Endodermal cell (in vitro differentiated cells): ENCODE measurements around the gene COL6A1. TPM values are rescaled to one million over a fixed set of nuclear protein-coding genes. Genes with fewer than 3 reads are reported as not detected.

Experiments used
- DNase-seq: peaks from one replicate; pipeline ENCODE4 v3.0.0-alpha.2; 2017
- H3K27ac ChIP-seq: 2 replicates; pipeline ENCODE4 v1.5.1; 2013; ENCODE audit warnings: mild to moderate bottlenecking, low read depth, low read length, moderate library complexity
- H3K27me3 ChIP-seq: 2 replicates; pipeline ENCODE4 v1.6.1; 2013; ENCODE audit warnings: mild to moderate bottlenecking, low read length, moderate library complexity; ENCODE audit not compliant: insufficient read depth, control insufficient read depth, poor library complexity, severe bottlenecking
- H3K36me3 ChIP-seq: 2 replicates; pipeline ENCODE4 v1.7.0; 2013; ENCODE audit warnings: mild to moderate bottlenecking, low read length, moderate library complexity; ENCODE audit not compliant: control insufficient read depth, insufficient read depth
- H3K4me1 ChIP-seq: one replicate; pipeline ENCODE4 v1.7.0; 2013; ENCODE audit warnings: low read length; ENCODE audit not compliant: control insufficient read depth, insufficient read depth
- H3K4me3 ChIP-seq: 2 replicates; pipeline ENCODE4 v1.5.1; 2013; ENCODE audit warnings: mild to moderate bottlenecking, low read length, moderate library complexity
- H3K9ac ChIP-seq: 2 replicates; pipeline ENCODE4 v1.6.1; 2013; ENCODE audit warnings: mild to moderate bottlenecking, low read length, moderate library complexity; ENCODE audit not compliant: poor library complexity, severe bottlenecking; ENCODE audit errors: extremely low read depth
- H3K9me3 ChIP-seq: 2 replicates; pipeline ENCODE4 v1.6.1; 2013; ENCODE audit warnings: mild to moderate bottlenecking, low read length, moderate library complexity; ENCODE audit not compliant: control insufficient read depth
- H3K27ac Mint-ChIP-seq: 2 replicates; pipeline ENCODE4 v1.8.0; 2020; ENCODE audit warnings: mixed read lengths
- H3K27me3 Mint-ChIP-seq: 2 replicates; pipeline ENCODE4 v1.8.0; 2021; ENCODE audit warnings: mild to moderate bottlenecking, mixed read lengths; ENCODE audit not compliant: insufficient read depth
- H3K36me3 Mint-ChIP-seq: 2 replicates; pipeline ENCODE4 v1.8.0; 2020; ENCODE audit warnings: low read depth, mixed read lengths
- H3K4me1 Mint-ChIP-seq: 2 replicates; pipeline ENCODE4 v1.8.0; 2020; ENCODE audit warnings: mixed read lengths
- H3K4me3 Mint-ChIP-seq: 2 replicates; pipeline ENCODE4 v1.8.0; 2020; ENCODE audit warnings: mild to moderate bottlenecking, moderate library complexity, mixed read lengths
- H3K9me3 Mint-ChIP-seq: 2 replicates; pipeline ENCODE4 v1.8.0; 2020; ENCODE audit warnings: mild to moderate bottlenecking, mixed read lengths
- WGBS, 2 experiments: methylation state at CpG; one replicate each; pipeline versions ENCODE4 v1.1.5 to v1.1.7; 2013; ENCODE audit warnings: missing lambda C conversion rate in 2 of 2, mixed read lengths in 1 of 2; ENCODE audit not compliant: insufficient coverage in 1 of 2, insufficient read length in 1 of 2; 5-methylcytosine and 5-hydroxymethylcytosine counted together
- total RNA-seq, 2 donors: library from RNA; stranded (reverse); fragmentation: NEBNext Ultra II Directional in 1 of 2; extraction: Animal tissue kit (Norgen Biotek cat#: 25700) in 1 of 2; gene quantifications; 2 replicates in 1 of 2; 3 replicates in 1 of 2; pipeline ENCODE4 v1.2.1, GENCODE V29; 2021
- TF ChIP-seq, protein P1 (sequence below): fragments of 200-600 bp; sonication (generic); conservative IDR thresholded peaks from 2 replicates; pipeline ENCODE4 v1.5.0; 2021; ENCODE audit warnings: antibody characterized with exemption, mild to moderate bottlenecking

COL6A1 gene
- total RNA-seq, 2 donors from 2014 or later, result 232 to 407 TPM

DNA sequence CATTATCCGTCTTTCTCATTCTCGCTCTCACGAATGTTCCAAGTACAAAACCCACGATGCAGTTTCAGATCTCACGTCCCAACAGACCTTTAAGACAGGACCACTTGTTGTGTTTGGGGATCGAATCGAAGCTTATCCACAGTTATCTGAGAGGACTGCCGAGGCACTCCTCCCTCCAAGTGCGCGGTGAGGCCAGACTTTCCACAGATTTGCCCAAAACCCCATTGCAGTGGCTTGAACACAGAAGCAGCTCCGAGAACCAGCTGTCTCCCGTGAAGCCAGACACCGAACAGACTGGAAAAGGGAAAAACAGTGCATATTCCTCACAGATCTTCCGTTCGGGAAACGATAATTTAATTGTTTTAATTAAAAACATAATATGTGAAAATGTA is 69.8 kb downstream of the COL6A1 start:
- H3K36me3 Mint-ChIP-seq, result no peaks in the 10 kb centered on the region
- H3K27me3 Mint-ChIP-seq, result peaks cover 2% of the 10 kb centered on the region
- H3K9me3 Mint-ChIP-seq, result peaks cover 2% of the 10 kb centered on the region
- Histone ChIP-seq H3K9me3 (no peaks in the 10 kb centered on the region), H3K27ac (no peak overlapping the region), H3K36me3 (no peaks in the 10 kb centered on the region), H3K9ac (no peak overlapping the region), H3K4me1 (peaks cover 9% of the 10 kb centered on the region), H3K27me3 (no peaks in the 10 kb centered on the region), H3K4me3 (no peak overlapping the region)
- no peak overlapping the region for H3K4me3 Mint-ChIP-seq
- DNase-seq, result no peak
- no peak overlapping the region for H3K27ac Mint-ChIP-seq
- H3K4me1 Mint-ChIP-seq, result peaks cover 3% of the 10 kb centered on the region
- TF ChIP-seq, protein P1, sequence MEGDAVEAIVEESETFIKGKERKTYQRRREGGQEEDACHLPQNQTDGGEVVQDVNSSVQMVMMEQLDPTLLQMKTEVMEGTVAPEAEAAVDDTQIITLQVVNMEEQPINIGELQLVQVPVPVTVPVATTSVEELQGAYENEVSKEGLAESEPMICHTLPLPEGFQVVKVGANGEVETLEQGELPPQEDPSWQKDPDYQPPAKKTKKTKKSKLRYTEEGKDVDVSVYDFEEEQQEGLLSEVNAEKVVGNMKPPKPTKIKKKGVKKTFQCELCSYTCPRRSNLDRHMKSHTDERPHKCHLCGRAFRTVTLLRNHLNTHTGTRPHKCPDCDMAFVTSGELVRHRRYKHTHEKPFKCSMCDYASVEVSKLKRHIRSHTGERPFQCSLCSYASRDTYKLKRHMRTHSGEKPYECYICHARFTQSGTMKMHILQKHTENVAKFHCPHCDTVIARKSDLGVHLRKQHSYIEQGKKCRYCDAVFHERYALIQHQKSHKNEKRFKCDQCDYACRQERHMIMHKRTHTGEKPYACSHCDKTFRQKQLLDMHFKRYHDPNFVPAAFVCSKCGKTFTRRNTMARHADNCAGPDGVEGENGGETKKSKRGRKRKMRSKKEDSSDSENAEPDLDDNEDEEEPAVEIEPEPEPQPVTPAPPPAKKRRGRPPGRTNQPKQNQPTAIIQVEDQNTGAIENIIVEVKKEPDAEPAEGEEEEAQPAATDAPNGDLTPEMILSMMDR, result no peak
- 94% methylated on average over 16 of the region's 16 CpGs for WGBS, 2 experiments

DNA sequence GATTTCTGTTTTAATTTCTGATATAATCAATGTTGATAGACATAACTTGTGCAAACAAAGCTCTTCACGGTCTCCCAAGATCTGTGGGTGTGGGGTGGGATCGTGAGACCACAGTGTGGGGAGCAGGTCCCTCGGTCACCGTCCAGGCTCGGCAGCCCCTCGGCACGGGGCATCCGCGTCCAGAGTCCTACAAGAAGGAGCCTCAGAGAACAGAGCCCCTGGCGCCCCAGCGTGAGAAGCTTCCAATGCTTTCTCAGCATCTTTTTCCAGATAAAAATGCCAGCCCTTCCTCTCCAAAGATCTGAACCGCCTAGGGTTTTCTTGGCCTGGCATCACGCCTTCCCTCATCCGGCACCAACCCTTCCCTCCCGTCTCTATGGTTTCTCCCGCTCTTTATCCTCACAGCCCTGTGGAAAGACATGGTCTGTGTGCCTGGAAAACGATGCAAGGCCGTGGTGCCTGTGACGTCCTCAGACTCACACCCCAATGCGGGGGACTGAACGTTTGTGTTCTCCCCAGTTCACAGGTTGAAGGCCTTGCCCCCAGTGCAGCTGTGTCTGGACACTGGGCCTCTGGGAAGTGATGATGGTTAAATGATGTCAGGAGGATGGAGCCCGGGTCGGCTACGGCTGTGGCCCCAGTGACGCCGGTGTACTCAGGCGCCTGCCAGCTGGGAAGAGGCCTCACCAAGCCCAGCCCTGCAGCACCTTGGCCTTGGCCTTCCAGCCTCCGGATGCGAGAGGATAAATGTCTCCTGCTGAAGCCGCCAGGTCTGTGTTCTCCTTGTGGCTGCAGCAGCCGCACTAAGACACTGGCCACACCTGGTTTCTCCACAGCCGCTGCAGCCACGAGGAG is 70.5 kb downstream of the COL6A1 start:
- H3K4me3 Mint-ChIP-seq, result no peak overlapping the region
- DNase-seq, result no peak
- H3K27me3 Mint-ChIP-seq, result peaks cover 2% of the 10 kb centered on the region
- peaks cover 2% of the 10 kb centered on the region for H3K9me3 Mint-ChIP-seq
- Histone ChIP-seq H3K9me3 (no peaks in the 10 kb centered on the region), H3K27me3 (no peaks in the 10 kb centered on the region), H3K27ac (no peak overlapping the region), H3K9ac (no peak overlapping the region), H3K36me3 (no peaks in the 10 kb centered on the region), H3K4me3 (no peak overlapping the region), H3K4me1 (peaks cover 9% of the 10 kb centered on the region)
- no peaks in the 10 kb centered on the region for H3K36me3 Mint-ChIP-seq
- H3K4me1 Mint-ChIP-seq, result peaks cover 3% of the 10 kb centered on the region
- H3K27ac Mint-ChIP-seq, result no peak overlapping the region
- TF ChIP-seq, protein P1, result no peak
- WGBS, 2 experiments, result 92 to 93% methylated on average over 27 to 33 of the region's 33 CpGs

DNA sequence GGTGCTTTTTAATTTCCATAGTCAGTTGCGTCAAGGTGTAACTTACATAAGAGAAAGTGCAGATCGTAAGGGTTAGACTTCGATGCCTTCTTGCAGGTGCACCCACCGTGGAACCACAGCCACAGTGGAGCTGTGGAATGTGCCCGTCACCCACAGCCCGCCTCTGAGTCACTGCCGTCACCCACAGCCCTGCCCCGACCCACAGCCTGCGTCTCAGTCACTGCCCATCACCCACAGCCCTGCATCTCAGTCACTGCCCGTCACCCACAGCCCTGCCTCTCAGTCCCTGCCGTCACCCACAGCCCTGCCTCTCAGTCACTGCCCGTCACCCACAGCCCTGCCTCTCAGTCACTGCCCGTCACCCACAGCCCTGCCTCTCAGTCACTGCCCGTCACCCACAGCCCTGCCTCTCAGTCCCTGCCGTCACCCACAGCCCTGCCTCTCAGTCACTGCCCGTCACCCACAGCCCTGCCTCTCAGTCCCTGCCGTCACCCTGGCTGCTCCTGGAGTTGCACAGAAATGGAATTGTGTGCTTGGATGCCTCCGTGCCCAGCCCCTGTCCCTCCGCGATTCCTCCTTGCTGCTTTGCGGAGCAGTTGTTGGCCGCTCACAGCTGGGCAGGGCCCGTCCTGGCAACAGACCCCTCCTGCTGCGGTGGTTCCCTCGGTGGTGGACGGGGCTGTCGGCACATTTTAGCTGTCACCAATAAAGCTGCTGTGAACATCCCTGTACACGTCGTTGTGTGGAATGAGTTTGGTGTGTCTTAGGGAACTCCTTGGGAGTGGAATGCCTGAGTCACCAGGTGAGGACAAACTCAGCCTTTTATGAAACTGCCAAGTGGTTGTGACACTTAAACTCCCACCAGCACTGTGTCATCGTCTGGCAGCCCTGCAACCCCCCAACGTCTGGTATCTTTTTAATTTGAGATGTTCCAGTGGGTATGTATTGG is 71.4 kb downstream of the COL6A1 start:
- H3K9ac ChIP-seq, result no peak overlapping the region

More for the DNA sequence above, 71.4 kb downstream of the COL6A1 start:
- H3K9me3 Mint-ChIP-seq, result peaks cover 2% of the 10 kb centered on the region
- peaks cover 2% of the 10 kb centered on the region for H3K27me3 Mint-ChIP-seq
- Histone ChIP-seq H3K4me3 (no peak overlapping the region), H3K36me3 (no peaks in the 10 kb centered on the region), H3K9me3 (no peaks in the 10 kb centered on the region), H3K4me1 (peaks cover 9% of the 10 kb centered on the region), H3K27ac (no peak overlapping the region), H3K27me3 (no peaks in the 10 kb centered on the region)
- TF ChIP-seq, protein P1, result no peak
- peaks cover 3% of the 10 kb centered on the region for H3K4me1 Mint-ChIP-seq
- H3K27ac Mint-ChIP-seq, result no peak overlapping the region
- 91% methylated on average over 14 to 30 of the region's 31 CpGs for WGBS, 2 experiments
- no peak for DNase-seq
- no peak overlapping the region for H3K4me3 Mint-ChIP-seq
- no peaks in the 10 kb centered on the region for H3K36me3 Mint-ChIP-seq
